Mucosa of rectum (tissue), 2 donors: ENCODE data around the gene KLF13.

ENCODE experiments used
- H3K27ac ChIP-seq, 2 donors: one replicate each; pipeline ENCODE4 v1.7.0; 2013; ENCODE audit warnings: inconsistent platforms in 2 of 2, low read depth in 2 of 2, low read length in 2 of 2
- H3K27me3 ChIP-seq, 2 donors: one replicate each; pipeline ENCODE4 v1.7.0; 2013; ENCODE audit warnings: low read length in 2 of 2; ENCODE audit not compliant: control insufficient read depth in 2 of 2, insufficient read depth in 2 of 2
- H3K36me3 ChIP-seq, 2 donors: one replicate each; pipeline ENCODE4 v1.7.0; 2013; ENCODE audit warnings: low read length in 2 of 2; ENCODE audit not compliant: control insufficient read depth in 2 of 2, insufficient read depth in 2 of 2
- H3K4me1 ChIP-seq, 2 donors: one replicate each; pipeline ENCODE4 v1.7.0; 2013; ENCODE audit warnings: low read length in 2 of 2, mild to moderate bottlenecking in 1 of 2; ENCODE audit not compliant: control insufficient read depth in 2 of 2, insufficient read depth in 2 of 2
- H3K4me3 ChIP-seq, 2 donors: one replicate each; pipeline ENCODE4 v1.7.0; 2013; ENCODE audit warnings: low read length in 2 of 2
- H3K9ac ChIP-seq, 2 donors: one replicate each; pipeline ENCODE4 v1.7.0; 2013; ENCODE audit warnings: low read length in 2 of 2, low read depth in 1 of 2, mild to moderate bottlenecking in 1 of 2
- H3K9me3 ChIP-seq, 2 donors: one replicate each; pipeline ENCODE4 v1.7.0; 2013; ENCODE audit warnings: low read length in 2 of 2; ENCODE audit not compliant: control insufficient read depth in 2 of 2
- donor health status: healthy.
- donor health status: Normal muscosa, but diverticular disease.

The KLF13 gene

GRCh38 chr15:31390777-31391486 is 64.3 kb downstream of the KLF13 start:
- Histone ChIP-seq H3K4me3 (no peak overlapping the region), H3K36me3 (no peaks in the 10 kb centered on the region), H3K9me3 (no peaks in the 10 kb centered on the region), H3K27ac (no peak overlapping the region), H3K9ac (no peak overlapping the region), H3K27me3 (no peaks in the 10 kb centered on the region), H3K4me1 (peaks cover 6 to 20% of the 10 kb centered on the region in 2 donors)

- Histone ChIP-seq H3K4me3 (peak overlapping the region; percentile 70 to 77), H3K9ac (peak overlapping the region; percentile 38 to 87), H3K4me1 (peaks cover 6 to 22% of the 10 kb centered on the region in 2 donors), H3K36me3 (no peaks in the 10 kb centered on the region), H3K27me3 (no peaks in the 10 kb centered on the region), H3K27ac (peak overlapping the region; percentile 81 to 84), H3K9me3 (no peaks in the 10 kb centered on the region)
These were observed 65.3 kb downstream of the KLF13 start for GRCh38 chr15:31391687-31392671.

- H3K9me3 ChIP-seq = no peaks in the 10 kb centered on the region
- peak overlapping the region; percentile 10 to 84 for H3K27ac ChIP-seq
- H3K4me1 ChIP-seq = peaks cover 13 to 25% of the 10 kb centered on the region in 2 donors
- H3K4me3 ChIP-seq = peak overlapping the region; percentile 70 to 77
- no peaks in the 10 kb centered on the region for H3K27me3 ChIP-seq
- no peaks in the 10 kb centered on the region for H3K36me3 ChIP-seq
- peak overlapping the region; percentile 80 to 87 for H3K9ac ChIP-seq
These were observed 66.2 kb downstream of the KLF13 start for GRCh38 chr15:31392761-31393401.

- peak overlapping the region in 1 of 2 donors; percentile 87 for H3K9ac ChIP-seq
- peak overlapping the region in 1 of 2 donors; percentile 52 for H3K27ac ChIP-seq
- no peak overlapping the region for H3K4me3 ChIP-seq
These were observed 66.9 kb downstream of the KLF13 start for GRCh38 chr15:31393444-31394091.

GRCh38 chr15:31396881-31397560 is 70.4 kb downstream of the KLF13 start:
- peaks cover 26 to 28% of the 10 kb centered on the region in 2 donors for H3K4me1 ChIP-seq
- no peaks in the 10 kb centered on the region for H3K36me3 ChIP-seq
- H3K27ac ChIP-seq = peak overlapping the region; percentile 71 to 92
- H3K27me3 ChIP-seq = no peaks in the 10 kb centered on the region
- H3K4me3 ChIP-seq = peak overlapping the region in 1 of 2 donors; percentile 31
- peak overlapping the region; percentile 49 to 72 for H3K9ac ChIP-seq
- H3K9me3 ChIP-seq = no peaks in the 10 kb centered on the region

More at GRCh38 chr15:31393444-31394091, 66.9 kb downstream of the KLF13 start:
- no peaks in the 10 kb centered on the region for H3K27me3 ChIP-seq
- H3K36me3 ChIP-seq = no peaks in the 10 kb centered on the region
- no peaks in the 10 kb centered on the region for H3K9me3 ChIP-seq
- peaks cover 20 to 28% of the 10 kb centered on the region in 2 donors for H3K4me1 ChIP-seq

- peaks cover 22 to 23% of the 10 kb centered on the region in 2 donors for H3K4me1 ChIP-seq
- peak overlapping the region; percentile 71 to 80 for H3K27ac ChIP-seq
- no peaks in the 10 kb centered on the region for H3K36me3 ChIP-seq
- H3K9me3 ChIP-seq = no peaks in the 10 kb centered on the region
- H3K4me3 ChIP-seq = no peak overlapping the region
- H3K9ac ChIP-seq = peak overlapping the region; percentile 49 to 72
- no peaks in the 10 kb centered on the region for H3K27me3 ChIP-seq
These were observed 71.4 kb downstream of the KLF13 start for GRCh38 chr15:31397851-31398661.

GRCh38 chr15:31398677-31399301 is 72.2 kb downstream of the KLF13 start:
- H3K36me3 ChIP-seq = no peaks in the 10 kb centered on the region
- H3K27ac ChIP-seq = peak overlapping the region in 1 of 2 donors; percentile 71
- H3K9me3 ChIP-seq = no peaks in the 10 kb centered on the region
- peak overlapping the region; percentile 32 to 49 for H3K9ac ChIP-seq
- H3K4me3 ChIP-seq = no peak overlapping the region
- peaks cover 21% of the 10 kb centered on the region in 2 donors for H3K4me1 ChIP-seq
- no peaks in the 10 kb centered on the region for H3K27me3 ChIP-seq

GRCh38 chr15:31399544-31400171 is 73.0 kb downstream of the KLF13 start:
- H3K36me3 ChIP-seq = no peaks in the 10 kb centered on the region
- no peaks in the 10 kb centered on the region for H3K9me3 ChIP-seq
- no peak overlapping the region for H3K4me3 ChIP-seq
- no peak overlapping the region for H3K9ac ChIP-seq
- peaks cover 21% of the 10 kb centered on the region in 2 donors for H3K4me1 ChIP-seq
- H3K27me3 ChIP-seq = no peaks in the 10 kb centered on the region
- no peak overlapping the region for H3K27ac ChIP-seq
